HL-60 (cell line): ENCODE data around the gene BBIP1.

Experiments used
- CTCF ChIP-seq: IDR thresholded peaks from one replicate; pipeline ENCODE4 v1.5.1; 2011; ENCODE audit warnings: low read length, control low read depth, inconsistent platforms; ENCODE audit not compliant: insufficient read depth
- POLR2AphosphoS5 ChIP-seq: IDR thresholded peaks from 2 replicates; pipeline ENCODE4 v1.6.1; 2012; ENCODE audit warnings: low read depth
- REST ChIP-seq: IDR thresholded peaks from 2 replicates; pipeline ENCODE4 v1.6.1; 2012; ENCODE audit warnings: low read depth; ENCODE audit not compliant: insufficient replicate concordance

GRCh38 chr10:110863956-110864355, 55.0 kb downstream of the BBIP1 start:
- TF ChIP-seq CTCF (no peak), POLR2AphosphoS5 (no peak), REST (no peak)
